ENCODE measurements around the gene SIGLEC11.

SIGLEC11 gene

DNA sequence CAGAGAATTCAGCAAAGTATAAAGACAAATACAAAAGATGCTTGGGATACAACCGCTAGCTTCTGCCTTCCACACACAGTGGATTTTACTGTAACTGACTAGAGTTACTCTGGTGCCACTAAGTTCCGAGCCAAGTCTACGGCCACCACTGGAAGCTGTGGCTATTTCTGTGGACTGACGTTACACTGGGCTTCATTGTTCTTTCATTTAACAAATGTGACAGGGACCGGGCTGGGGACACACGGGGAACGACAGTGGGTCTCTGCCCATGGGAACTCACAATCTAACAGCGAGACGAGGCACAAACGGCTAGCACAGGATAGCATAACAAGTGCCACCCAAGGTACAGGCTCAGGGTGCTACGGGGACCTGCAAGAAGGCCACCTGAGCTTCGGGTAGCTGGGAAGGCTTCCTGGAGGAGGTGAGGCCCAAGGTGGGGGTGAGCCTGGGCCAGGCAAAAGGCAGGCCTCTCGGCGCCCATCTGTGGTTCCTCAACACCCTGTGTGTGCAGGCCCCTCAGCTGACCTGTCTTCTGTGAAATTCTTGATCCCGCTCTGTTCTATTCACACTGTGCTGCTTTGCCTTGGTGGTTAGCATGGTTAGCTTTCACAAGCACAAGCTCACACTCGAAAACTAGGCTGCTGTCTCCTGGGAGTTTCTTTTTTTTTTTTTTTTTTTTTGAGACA, 54.0 kb downstream of the SIGLEC11 start:
- Mint-ChIP-seq H3K36me3 (ENCODE audit: low read depth) (peaks cover 31% of the 10 kb centered on the region), H3K27me3 (ENCODE audit: low read depth) (no peaks in the 10 kb centered on the region), H3K9me3 (no peaks in the 10 kb centered on the region), H3K27ac (no peak overlapping the region), H3K4me1 (ENCODE audit: low read depth) (peaks cover 13% of the 10 kb centered on the region), H3K4me3 (no peak overlapping the region)
- no peak for DNase-seq (ENCODE audit: low spot score)

DNA sequence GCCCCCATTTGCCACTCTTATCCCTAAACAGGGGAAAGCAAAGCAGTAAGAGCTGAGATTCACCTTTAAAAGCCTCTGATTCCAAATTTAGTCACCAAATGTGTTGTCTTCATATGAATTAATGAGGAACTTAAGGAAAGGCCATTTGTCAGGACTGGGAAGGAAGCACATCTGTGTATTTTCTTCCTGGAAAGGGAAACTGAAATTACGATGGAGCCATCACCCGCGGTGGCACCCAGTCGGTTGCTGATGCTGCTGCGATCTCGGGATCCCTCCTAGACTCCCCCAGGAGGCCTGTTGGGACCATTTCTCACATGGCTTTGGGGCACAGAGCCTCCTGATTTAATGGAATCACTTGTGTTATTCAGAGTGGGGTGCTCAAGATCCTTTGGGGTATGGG, 56.8 kb downstream of the SIGLEC11 start:
- H3K27me3 Mint-ChIP-seq (ENCODE audit: low read depth): no peaks in the 10 kb centered on the region
- no peak overlapping the region for H3K4me3 Mint-ChIP-seq
- no peaks in the 10 kb centered on the region for H3K9me3 Mint-ChIP-seq
- H3K36me3 Mint-ChIP-seq (ENCODE audit: low read depth): peaks cover 20% of the 10 kb centered on the region
- H3K27ac Mint-ChIP-seq: no peak overlapping the region
- peaks cover 5% of the 10 kb centered on the region for H3K4me1 Mint-ChIP-seq (ENCODE audit: low read depth)
- no peak for DNase-seq (ENCODE audit: low spot score)
